ENCODE results near the gene GRIK3.

DNA sequence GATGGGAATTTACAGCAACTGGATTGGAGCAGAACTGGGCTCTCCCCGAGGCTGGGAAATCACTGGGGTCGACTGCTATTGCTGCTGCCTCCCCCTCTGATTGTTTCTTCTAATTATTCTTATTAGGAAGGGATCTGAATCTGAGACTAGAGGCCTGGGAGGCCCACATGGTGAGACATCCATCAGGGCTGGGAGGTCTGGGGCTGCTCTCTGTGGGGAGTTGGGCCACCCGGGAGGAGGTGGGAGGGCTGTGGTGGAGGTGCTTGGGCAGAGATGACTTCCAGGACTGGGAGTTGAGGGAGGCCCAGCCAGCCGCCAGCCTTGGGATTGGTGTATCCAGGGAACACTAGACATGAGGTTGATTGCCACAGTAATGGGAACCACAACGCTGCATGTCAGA lies 247.9 kb downstream of the GRIK3 start:
- no peak for TF ChIP-seq CTCF (optimal IDR thresholded peaks at IDR 0.05 in 1 of 3, IDR thresholded peaks at IDR 0.05 in 1 of 3, conservative IDR thresholded peaks at IDR 0.05 in 1 of 3; ENCODE audit: extremely low read depth in 1 of 3, insufficient read depth in 2 of 3, low read length in 3 of 3)
- TF ChIP-seq EZH2 (IDR thresholded peaks at IDR 0.05; ENCODE audit: low read length): no peak
